HepG2 (cell line): Measurements from ENCODE around the gene SRCAP. TPM values are rescaled to one million over a fixed set of nuclear protein-coding genes. Genes with fewer than 3 reads are reported as not detected.

Source experiments
- ATF7-NPFF ChIP-seq: sonication (generic); formaldehyde crosslinking; IDR thresholded peaks from 2 replicates; pipeline ENCODE4 v1.8.1; 2023; ENCODE audit warnings: mild to moderate bottlenecking, low read depth, missing genetic modification reagents, moderate library complexity
- DMTF1 ChIP-seq: sonication (generic); formaldehyde crosslinking; IDR thresholded peaks from 2 replicates; pipeline ENCODE4 v1.4.0; 2020; ENCODE audit warnings: mild to moderate bottlenecking, missing genetic modification reagents
- KLF6 ChIP-seq: IDR thresholded peaks from 2 replicates; pipeline ENCODE4 v1.8.0; 2016; ENCODE audit warnings: missing biosample characterization, missing genetic modification reagents
- NBN ChIP-seq: fragments of 450-650 bp; conservative IDR thresholded peaks from 2 replicates; pipeline ENCODE4 v1.6.1; 2017
- POGK ChIP-seq: sonication (generic); formaldehyde crosslinking; conservative IDR thresholded peaks from 2 replicates; pipeline ENCODE4 v1.8.0; 2022; ENCODE audit warnings: mild to moderate bottlenecking, moderate library complexity, missing genetic modification reagents
- REST ChIP-seq, 2 experiments: IDR thresholded peaks; 2 replicates each; pipeline ENCODE4 v1.6.1; 2011 to 2012; ENCODE audit warnings: low read length in 2 of 2, borderline replicate concordance in 1 of 2, low read depth in 1 of 2, mild to moderate bottlenecking in 1 of 2, moderate library complexity in 1 of 2
- SMARCC2 ChIP-seq: fragments of 450-650 bp; IDR thresholded peaks from 2 replicates; pipeline ENCODE4 v1.6.1; 2017; ENCODE audit warnings: antibody characterized with exemption, mild to moderate bottlenecking
- USF2 ChIP-seq, 2 experiments: sonication (generic) in 1 of 2; formaldehyde crosslinking in 1 of 2; IDR thresholded peaks; 2 replicates each; pipeline versions ENCODE4 v1.5.1 to v1.6.1; 2011 to 2020; ENCODE audit warnings: borderline replicate concordance in 1 of 2, low read depth in 1 of 2, low read length in 1 of 2, mild to moderate bottlenecking in 1 of 2, missing genetic modification reagents in 1 of 2, moderate library complexity in 1 of 2
- ZBTB46 ChIP-seq: sonication (generic); formaldehyde crosslinking; IDR thresholded peaks from 2 replicates; pipeline ENCODE4 v1.4.0; 2020; ENCODE audit warnings: mild to moderate bottlenecking, missing genetic modification reagents, borderline replicate concordance
- ZNF234 ChIP-seq: sonication (generic); formaldehyde crosslinking; conservative IDR thresholded peaks from 2 replicates; pipeline ENCODE4 v1.5.1; 2020; ENCODE audit warnings: mild to moderate bottlenecking, missing genetic modification reagents
- ZNF333 ChIP-seq: sonication (generic); formaldehyde crosslinking; IDR thresholded peaks from 2 replicates; pipeline ENCODE4 v1.4.0; 2020; ENCODE audit warnings: mild to moderate bottlenecking, missing genetic modification reagents, borderline replicate concordance
- ZNF670 ChIP-seq: sonication (generic); formaldehyde crosslinking; IDR thresholded peaks from 2 replicates; pipeline ENCODE4 v1.8.0; 2022; ENCODE audit warnings: mild to moderate bottlenecking, missing genetic modification reagents, borderline replicate concordance
- ZNF784 ChIP-seq: sonication (generic); formaldehyde crosslinking; IDR thresholded peaks from 2 replicates; pipeline ENCODE4 v1.5.1; 2020; ENCODE audit warnings: missing genetic modification reagents, mild to moderate bottlenecking, borderline replicate concordance
- polyA plus RNA-seq, 8 experiments: library from polyadenylated mRNA; depleted of rRNA in 3 of 8; stranded (reverse) in 7 of 8; unstranded in 1 of 8; fragments of >200 nt; fragmentation: Illumina TruSeq in 4 of 8; extraction: Trizol in 4 of 8; gene quantifications; 2 replicates each; pipeline versions ENCODE4 v1.2.1 to v1.2.3, GENCODE V29; 2011 to 2016; ENCODE audit warnings: low read depth in 4 of 8, missing spikeins in 1 of 8, mixed read lengths in 1 of 8; ENCODE audit not compliant: insufficient read depth in 1 of 8
- total RNA-seq, 5 experiments: library from RNA; depleted of rRNA; stranded (reverse); fragments of >200 nt; fragmentation: Illumina TruSeq; extraction: Trizol; gene quantifications; 2 replicates each; pipeline ENCODE4 v1.2.3, GENCODE V29; 2016; ENCODE audit warnings: low read depth in 1 of 5

Gene SRCAP
- total and polyA plus RNA-seq, 2 of the 13 experiments (the other 11 are each of a cell fraction or from before 2014, with no cell fraction given), result 4.9 to 9.0 TPM

- TF ChIP-seq POGK (CRISPR knock-in tag) (peak; percentile 93), DMTF1 (CRISPR knock-in tag) (no peak), NBN (no peak), ATF7-NPFF (peak; percentile 94), USF2 (IDR thresholded peaks at IDR 0.05; ENCODE audit: low read depth, low read length) (no peak), USF2 (CRISPR knock-in tag; IDR thresholded peaks at IDR 0.05; ENCODE audit: borderline replicate concordance) (peak; percentile 65; the same call in 1 of the 2 replicates), KLF6 (CRISPR knock-in tag) (peak; percentile 74), ZNF670 (no peak), ZNF333 (CRISPR knock-in tag) (peak; percentile 25; the same call in 1 of the 2 replicates), ZNF784 (CRISPR knock-in tag) (peak; percentile 90; the same call in 1 of the 2 replicates), ZNF234 (no peak; the same call in 1 of the 2 replicates), SMARCC2 (no peak), REST (IDR thresholded peaks at IDR 0.05; ENCODE audit: borderline replicate concordance in 1 of 2, low read depth in 1 of 2, low read length in 2 of 2) (peak in 1 of 2 experiments; percentile 22; a peak in 2 of 4 replicates), ZBTB46 (CRISPR knock-in tag) (no peak)
These were observed 76.6 kb downstream of the SRCAP start (continued) for GRCh38 chr16:30775392-30776188.
